C4-2B (cell line): Measurements from ENCODE around the gene PRDM15.

Source experiments
- CTCF ChIP-seq: fragments of 450-650 bp; conservative IDR thresholded peaks from 2 replicates; pipeline ENCODE4 v1.5.1; 2017; ENCODE audit warnings: mild to moderate bottlenecking
- ZFX ChIP-seq: fragments of 450-650 bp; IDR thresholded peaks from 2 replicates; pipeline ENCODE4 v1.6.1; 2017

GRCh38 chr21:41914358-41914757 is 35.2 kb upstream of the PRDM15 start:
- no peak for TF ChIP-seq CTCF
- TF ChIP-seq ZFX, result no peak
